Measurements from ENCODE around the gene CNIH1.
"Not testable (repeated sequence)": the region's sequence is repeated elsewhere in the genome, so short reads cannot be mapped to it uniquely, and the experiment has no call there.

CNIH1 gene

DNA sequence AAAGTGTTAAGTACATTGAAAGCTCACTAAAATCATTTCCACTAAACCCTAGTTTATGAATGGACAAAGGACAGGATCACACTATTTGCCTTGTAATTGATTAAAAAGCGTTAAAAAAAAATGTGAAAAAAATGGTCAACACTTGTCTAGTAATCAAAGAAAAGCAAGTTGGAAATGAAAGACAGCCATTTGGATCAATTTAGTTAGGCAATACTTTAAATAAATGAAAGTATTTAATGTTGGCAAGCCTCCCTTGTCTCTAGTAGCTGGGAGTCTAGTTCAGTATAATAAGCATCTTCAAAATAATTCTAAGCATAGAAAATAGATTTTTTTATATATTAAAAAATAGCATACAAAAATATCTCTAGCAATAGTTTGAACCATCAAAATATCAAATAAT lies 14.2 kb upstream of the CNIH1 start:
- TF ChIP-seq, protein P1, sequence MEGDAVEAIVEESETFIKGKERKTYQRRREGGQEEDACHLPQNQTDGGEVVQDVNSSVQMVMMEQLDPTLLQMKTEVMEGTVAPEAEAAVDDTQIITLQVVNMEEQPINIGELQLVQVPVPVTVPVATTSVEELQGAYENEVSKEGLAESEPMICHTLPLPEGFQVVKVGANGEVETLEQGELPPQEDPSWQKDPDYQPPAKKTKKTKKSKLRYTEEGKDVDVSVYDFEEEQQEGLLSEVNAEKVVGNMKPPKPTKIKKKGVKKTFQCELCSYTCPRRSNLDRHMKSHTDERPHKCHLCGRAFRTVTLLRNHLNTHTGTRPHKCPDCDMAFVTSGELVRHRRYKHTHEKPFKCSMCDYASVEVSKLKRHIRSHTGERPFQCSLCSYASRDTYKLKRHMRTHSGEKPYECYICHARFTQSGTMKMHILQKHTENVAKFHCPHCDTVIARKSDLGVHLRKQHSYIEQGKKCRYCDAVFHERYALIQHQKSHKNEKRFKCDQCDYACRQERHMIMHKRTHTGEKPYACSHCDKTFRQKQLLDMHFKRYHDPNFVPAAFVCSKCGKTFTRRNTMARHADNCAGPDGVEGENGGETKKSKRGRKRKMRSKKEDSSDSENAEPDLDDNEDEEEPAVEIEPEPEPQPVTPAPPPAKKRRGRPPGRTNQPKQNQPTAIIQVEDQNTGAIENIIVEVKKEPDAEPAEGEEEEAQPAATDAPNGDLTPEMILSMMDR (IDR thresholded peaks at IDR 0.05; ENCODE audit: insufficient read depth, low read length, poor library complexity, severe bottlenecking) = no peak
- TF ChIP-seq EZH2phosphoT487 (conservative IDR thresholded peaks at IDR 0.05; ENCODE audit: low read length) = no peak
- Histone ChIP-seq H3K4me3 (ENCODE audit: insufficient read depth, low read length, poor library complexity, severe bottlenecking) (no peak overlapping the region), H2AFZ (ENCODE audit: low read depth, low read length, severe bottlenecking) (no peak overlapping the region), H3K9ac (ENCODE audit: low read length) (no peak overlapping the region), H3K4me2 (ENCODE audit: low read depth, low read length, poor library complexity, severe bottlenecking) (no peak overlapping the region), H3K9me2 (replicated peaks; ENCODE audit: insufficient read depth, low read length) (no peaks in the 10 kb centered on the region), H3K27me3 (ENCODE audit: low read length) (no peaks in the 10 kb centered on the region), H3F3A (ENCODE audit: insufficient read depth) (no peaks in the 10 kb centered on the region), H3K79me2 (ENCODE audit: insufficient read depth, low read length) (no peaks in the 10 kb centered on the region), H3K36me3 (ENCODE audit: low read length) (no peaks in the 10 kb centered on the region), H4K20me1 (ENCODE audit: low read depth, low read length) (no peaks in the 10 kb centered on the region), H3K9me3 (ENCODE audit: insufficient read depth, low read length) (peaks cover 15% of the 10 kb centered on the region; the same call in 1 of the 2 replicates), H3K27ac (ENCODE audit: low read depth, low read length) (no peak overlapping the region)

DNA sequence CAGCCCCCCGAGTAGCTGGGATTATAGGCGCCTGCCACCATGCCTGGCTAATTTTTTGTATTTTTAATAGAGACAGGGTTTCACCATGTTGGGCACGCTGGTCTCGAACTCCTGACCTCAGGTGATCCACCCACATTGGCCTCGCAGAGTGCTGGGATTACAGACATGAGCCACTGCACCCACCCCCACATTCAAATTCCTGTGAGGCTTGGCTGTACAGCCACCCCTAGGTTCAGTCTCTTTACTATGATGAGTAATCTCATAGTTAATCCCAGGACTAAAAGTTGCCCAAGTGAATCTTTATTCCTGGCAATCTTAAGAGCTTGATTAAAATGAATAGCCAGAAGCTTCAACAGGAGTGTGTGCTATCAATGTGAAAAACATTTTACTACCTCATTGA lies 12.8 kb upstream of the CNIH1 start:
- not testable (repeated sequence) for H3K4me2 ChIP-seq (ENCODE audit: low read depth, low read length, poor library complexity, severe bottlenecking); H3K9me2 ChIP-seq (replicated peaks; ENCODE audit: insufficient read depth, low read length); H3K36me3 ChIP-seq (ENCODE audit: low read length); H3K27ac ChIP-seq (ENCODE audit: low read depth, low read length); H2AFZ ChIP-seq (ENCODE audit: low read depth, low read length, severe bottlenecking); H4K20me1 ChIP-seq (ENCODE audit: low read depth, low read length); H3K9ac ChIP-seq (ENCODE audit: low read length); H3F3A ChIP-seq (ENCODE audit: insufficient read depth); H3K27me3 ChIP-seq (ENCODE audit: low read length); H3K9me3 ChIP-seq (ENCODE audit: insufficient read depth, low read length); H3K4me3 ChIP-seq (ENCODE audit: insufficient read depth, low read length, poor library complexity, severe bottlenecking); H3K79me2 ChIP-seq (ENCODE audit: insufficient read depth, low read length)

DNA sequence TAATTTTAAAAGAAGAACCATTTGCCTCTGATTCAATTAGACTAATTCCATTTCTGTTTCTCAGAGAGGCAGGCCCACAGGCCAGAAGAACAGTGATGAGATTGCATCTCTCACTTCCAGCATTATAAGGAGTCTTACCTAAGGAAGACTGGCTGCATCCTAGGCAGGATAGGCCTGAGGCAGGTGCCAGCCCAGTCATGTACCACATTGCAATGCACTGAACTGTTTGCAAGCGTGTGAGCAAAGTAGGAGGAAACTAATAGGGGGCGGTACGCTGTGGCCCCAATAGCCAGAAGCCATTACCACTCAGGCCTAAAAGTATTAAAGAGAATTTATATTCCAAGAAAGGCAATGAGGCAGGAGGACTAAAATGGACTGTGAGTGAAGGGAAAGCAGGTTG lies 12.1 kb upstream of the CNIH1 start:
- no peaks in the 10 kb centered on the region for H3F3A ChIP-seq (ENCODE audit: insufficient read depth)
- no peaks in the 10 kb centered on the region for H3K27me3 ChIP-seq (ENCODE audit: low read length)
- H3K4me2 ChIP-seq (ENCODE audit: low read depth, low read length, poor library complexity, severe bottlenecking) = no peak overlapping the region

DNA sequence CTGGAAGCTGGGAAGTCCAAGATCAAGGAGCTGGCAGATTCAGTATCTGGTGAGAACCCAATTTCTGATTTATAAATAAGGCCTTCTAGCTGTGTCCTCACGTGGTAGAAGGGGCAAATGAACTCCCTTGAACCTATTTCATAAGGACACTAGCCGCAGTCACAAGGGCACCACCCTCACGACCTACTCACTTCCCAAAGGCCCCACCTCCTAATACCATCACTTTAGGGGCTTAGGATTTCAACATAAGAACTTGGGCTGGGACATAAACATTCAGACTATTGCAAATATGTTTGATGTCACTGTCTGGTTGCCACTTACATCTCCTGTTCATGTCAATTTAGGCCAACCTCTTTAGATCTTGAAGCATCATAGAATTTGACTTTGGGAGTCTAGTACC lies 10.8 kb upstream of the CNIH1 start:
- Histone ChIP-seq H2AFZ (ENCODE audit: low read depth, low read length, severe bottlenecking) (no peak overlapping the region), H3K9me3 (ENCODE audit: insufficient read depth, low read length) (no peaks in the 10 kb centered on the region), H3F3A (ENCODE audit: insufficient read depth) (no peaks in the 10 kb centered on the region), H3K9ac (ENCODE audit: low read length) (no peak overlapping the region), H3K36me3 (ENCODE audit: low read length) (no peaks in the 10 kb centered on the region), H4K20me1 (ENCODE audit: low read depth, low read length) (no peaks in the 10 kb centered on the region), H3K27ac (ENCODE audit: low read depth, low read length) (no peak overlapping the region), H3K79me2 (ENCODE audit: insufficient read depth, low read length) (no peaks in the 10 kb centered on the region), H3K4me3 (ENCODE audit: insufficient read depth, low read length, poor library complexity, severe bottlenecking) (no peak overlapping the region), H3K9me2 (replicated peaks; ENCODE audit: insufficient read depth, low read length) (no peaks in the 10 kb centered on the region), H3K4me2 (ENCODE audit: low read depth, low read length, poor library complexity, severe bottlenecking) (no peak overlapping the region), H3K27me3 (ENCODE audit: low read length) (no peaks in the 10 kb centered on the region)
- TF ChIP-seq EZH2phosphoT487 (conservative IDR thresholded peaks at IDR 0.05; ENCODE audit: low read length) = no peak
- TF ChIP-seq, protein P1 (IDR thresholded peaks at IDR 0.05; ENCODE audit: insufficient read depth, low read length, poor library complexity, severe bottlenecking) = no peak

More for the DNA sequence above, 12.1 kb upstream of the CNIH1 start:
- Histone ChIP-seq H2AFZ (ENCODE audit: low read depth, low read length, severe bottlenecking) (no peak overlapping the region), H3K4me3 (ENCODE audit: insufficient read depth, low read length, poor library complexity, severe bottlenecking) (no peak overlapping the region), H3K36me3 (ENCODE audit: low read length) (no peaks in the 10 kb centered on the region), H3K9me2 (replicated peaks; ENCODE audit: insufficient read depth, low read length) (no peaks in the 10 kb centered on the region), H4K20me1 (ENCODE audit: low read depth, low read length) (no peaks in the 10 kb centered on the region), H3K79me2 (ENCODE audit: insufficient read depth, low read length) (no peaks in the 10 kb centered on the region), H3K27ac (ENCODE audit: low read depth, low read length) (no peak overlapping the region), H3K9me3 (ENCODE audit: insufficient read depth, low read length) (no peaks in the 10 kb centered on the region), H3K9ac (ENCODE audit: low read length) (no peak overlapping the region)
- TF ChIP-seq, protein P1 (IDR thresholded peaks at IDR 0.05; ENCODE audit: insufficient read depth, low read length, poor library complexity, severe bottlenecking) = no peak
- no peak for TF ChIP-seq EZH2phosphoT487 (conservative IDR thresholded peaks at IDR 0.05; ENCODE audit: low read length)

Data from SU-DHL-6 (cell line).